HCT116 (cell line): ENCODE results near the gene USP48. TPM values are rescaled to one million over a fixed set of nuclear protein-coding genes. Genes with fewer than 3 reads are reported as not detected.
A peak's percentile ranks its signal among the peaks of the same experiment; 100 is the strongest.

Experiments
- ATAC-seq: fragments of 200-7000 bp; cut with Tn5 transposase; 2 replicates; pipeline ENCODE4 v1.9.1; 2020; ENCODE audit warnings: mild to moderate bottlenecking, moderate library complexity
- BruUV-seq: library from RNA; stranded (reverse); fragments of 400-500 nt; replicated peaks from 2 replicates; lab custom pipeline; 2021; lab: Mats Ljungman, UMichigan
- CTCF ChIA-PET: fragments of 300-600 bp; sonication (Branson Sonifier 250); formaldehyde crosslinking; loops from one replicate; lab custom pipeline; 2021; ENCODE audit warnings: antibody characterized with exemption; lab: Charles Lee
- POLR2A ChIA-PET: fragments of 300-600, 350-600 bp; sonication (Branson Sonifier 250); formaldehyde crosslinking; loops from one replicate; lab custom pipeline; 2021; ENCODE audit warnings: antibody characterized with exemption; lab: Charles Lee
- RAD21 ChIA-PET, 2 experiments: fragments of 300-600 bp; sonication (Branson Sonifier 250); formaldehyde crosslinking; loops; one replicate each; lab custom pipeline; 2023; ENCODE audit warnings: low total read pairs in 2 of 2; ENCODE audit not compliant: uncharacterized antibody in 2 of 2, unreplicated experiment in 2 of 2, low non-redundant PET in 1 of 2; lab: Charles Lee
- DNase-seq: peaks from one replicate; pipeline ENCODE4 v3.0.0-alpha.2; 2010; ENCODE audit warnings: low read depth, low spot score
- H2AFZ ChIP-seq: fragments of 200-600 bp; shearing (Covaris generic), sonication (generic); 2 replicates; pipeline ENCODE4 v1.6.1; 2017; ENCODE audit warnings: low read depth, mixed run types, mixed read lengths, antibody characterized with exemption, low read length; ENCODE audit not compliant: poor library complexity, severe bottlenecking
- H3K27ac ChIP-seq: 2 replicates; pipeline ENCODE4 v1.5.1; 2012; ENCODE audit warnings: low read depth, low read length
- H3K27me3 ChIP-seq: fragments of 200-600 bp; sonication (generic); 2 replicates; pipeline ENCODE4 v1.6.1; 2016; ENCODE audit warnings: mixed run types, low read length, mixed read lengths; ENCODE audit not compliant: insufficient read depth
- H3K36me3 ChIP-seq, 2 experiments: fragments of 200-500 bp in 1 of 2; fragments of 200-600 bp in 1 of 2; sonication (Bioruptor generic) in 1 of 2; sonication (generic) in 1 of 2; 2 replicates each; pipeline versions ENCODE4 v1.5.1 to v1.6.1; 2014 to 2016; ENCODE audit warnings: low read length in 2 of 2, inconsistent platforms in 1 of 2, mixed read lengths in 1 of 2, mixed run types in 1 of 2; ENCODE audit not compliant: insufficient read depth in 2 of 2, control insufficient read depth in 1 of 2
- H3K4me1 ChIP-seq, 2 experiments: fragments of 200-600 bp in 1 of 2; sonication (generic) in 1 of 2; 2 replicates each; pipeline versions ENCODE4 v1.5.1 to v1.6.1; 2012 to 2017; ENCODE audit warnings: low read length in 2 of 2, inconsistent platforms in 1 of 2, mild to moderate bottlenecking in 1 of 2, mixed read lengths in 1 of 2, mixed run types in 1 of 2, moderate library complexity in 1 of 2; ENCODE audit not compliant: insufficient read depth in 2 of 2, control insufficient read depth in 1 of 2
- H3K4me2 ChIP-seq: fragments of 200-600 bp; sonication (generic); 2 replicates; pipeline ENCODE4 v1.6.1; 2017; ENCODE audit warnings: mixed run types, low read length, mixed read lengths
- H3K4me3 ChIP-seq, 2 experiments: fragments of 200-600 bp in 1 of 2; sonication (generic) in 1 of 2; replicated peaks in 1 of 2; 2 replicates each; pipeline ENCODE4 v1.5.1; 2011 to 2016; ENCODE audit warnings: low read length in 2 of 2, control low read depth in 1 of 2, low read depth in 1 of 2, mild to moderate bottlenecking in 1 of 2, mixed read lengths in 1 of 2, mixed run types in 1 of 2
- H3K79me2 ChIP-seq: fragments of 200-600 bp; sonication (generic); 2 replicates; pipeline ENCODE4 v1.6.1; 2017; ENCODE audit warnings: mild to moderate bottlenecking, mixed run types, low read length, moderate library complexity, mixed read lengths; ENCODE audit not compliant: insufficient read depth
- H3K9ac ChIP-seq: fragments of 200-600 bp; sonication (generic); 2 replicates; pipeline ENCODE4 v1.6.1; 2016; ENCODE audit warnings: low read length, mixed read lengths
- H3K9me2 ChIP-seq: fragments of 200-600 bp; sonication (generic), shearing (Covaris generic); 2 replicates; pipeline ENCODE4 v1.6.1; 2017; ENCODE audit warnings: mixed run types, mild to moderate bottlenecking, moderate library complexity; ENCODE audit not compliant: insufficient read depth
- H3K9me3 ChIP-seq, 2 experiments: fragments of 200-500 bp in 1 of 2; fragments of 200-600 bp in 1 of 2; sonication (Bioruptor generic) in 1 of 2; sonication (generic) in 1 of 2; 2 replicates each; pipeline ENCODE4 v1.6.1; 2014 to 2017; ENCODE audit warnings: low read length in 2 of 2, mixed read lengths in 2 of 2, inconsistent platforms in 1 of 2, low read depth in 1 of 2, mild to moderate bottlenecking in 1 of 2, mixed run types in 1 of 2, moderate library complexity in 1 of 2; ENCODE audit not compliant: control insufficient read depth in 1 of 2, insufficient read depth in 1 of 2
- H4K20me1 ChIP-seq: fragments of 200-600 bp; sonication (generic), shearing (Covaris generic); 2 replicates; pipeline ENCODE4 v1.6.1; 2017; ENCODE audit warnings: mixed run types, mild to moderate bottlenecking, moderate library complexity; ENCODE audit not compliant: insufficient read depth
- CBX3 ChIP-seq: IDR thresholded peaks from 2 replicates; pipeline ENCODE4 v1.6.1; 2012; ENCODE audit warnings: low read depth
- CEBPB ChIP-seq: IDR thresholded peaks from 2 replicates; pipeline ENCODE4 v1.6.1; 2012; ENCODE audit warnings: low read depth
- EGR1 ChIP-seq: IDR thresholded peaks from 2 replicates; pipeline ENCODE4 v1.6.1; 2012; ENCODE audit warnings: low read depth
- ELF1 ChIP-seq: IDR thresholded peaks from 2 replicates; pipeline ENCODE4 v1.6.1; 2012; ENCODE audit warnings: low read depth, borderline replicate concordance
- EZH2 ChIP-seq: fragments of 200-600 bp; sonication (generic); IDR thresholded peaks from 2 replicates; pipeline ENCODE4 v1.6.1; 2017; ENCODE audit warnings: antibody characterized with exemption, mixed run types
- EZH2phosphoT487 ChIP-seq: fragments of 200-600 bp; IDR thresholded peaks from 2 replicates; pipeline ENCODE4 v1.6.1; 2018; ENCODE audit warnings: antibody characterized with exemption, borderline replicate concordance
- FOSL1 ChIP-seq: IDR thresholded peaks from 2 replicates; pipeline ENCODE4 v1.6.1; 2012; ENCODE audit warnings: low read depth
- JUND ChIP-seq: IDR thresholded peaks from 2 replicates; pipeline ENCODE4 v1.6.1; 2012
- POLR2A ChIP-seq: IDR thresholded peaks from 2 replicates; pipeline ENCODE4 v1.7.0; 2011; ENCODE audit warnings: borderline replicate concordance; ENCODE audit not compliant: insufficient read depth, insufficient read length; ENCODE audit errors: extremely low read depth
- POLR2AphosphoS5 ChIP-seq: IDR thresholded peaks from 2 replicates; pipeline ENCODE4 v1.6.1; 2011; ENCODE audit warnings: mild to moderate bottlenecking, low read depth, low read length, moderate library complexity
- RAD21 ChIP-seq: IDR thresholded peaks from 2 replicates; pipeline ENCODE4 v1.6.1; 2012; ENCODE audit warnings: low read depth, mild to moderate bottlenecking
- SIN3A ChIP-seq: IDR thresholded peaks from 2 replicates; pipeline ENCODE4 v1.6.1; 2012; ENCODE audit warnings: low read depth
- SP1 ChIP-seq: IDR thresholded peaks from 2 replicates; pipeline ENCODE4 v1.6.1; 2012; ENCODE audit warnings: low read depth
- SRF ChIP-seq: IDR thresholded peaks from 2 replicates; pipeline ENCODE4 v1.6.1; 2012; ENCODE audit warnings: low read depth
- TCF7L2 ChIP-seq: IDR thresholded peaks from 2 replicates; pipeline ENCODE4 v1.7.0; 2011; ENCODE audit warnings: borderline replicate concordance, inconsistent platforms; ENCODE audit not compliant: insufficient read depth, insufficient read length; ENCODE audit errors: extremely low read depth
- YY1 ChIP-seq: IDR thresholded peaks from 2 replicates; pipeline ENCODE4 v1.6.1; 2011; ENCODE audit warnings: low read length, low read depth, moderate library complexity, mild to moderate bottlenecking; ENCODE audit not compliant: insufficient replicate concordance; ENCODE audit errors: extremely low read depth
- ZBTB33 ChIP-seq: IDR thresholded peaks from 2 replicates; pipeline ENCODE4 v1.6.1; 2011; ENCODE audit warnings: mild to moderate bottlenecking, low read length, moderate library complexity; ENCODE audit not compliant: insufficient replicate concordance; ENCODE audit errors: extremely low read depth
- ZFX ChIP-seq: fragments of 450-650 bp; IDR thresholded peaks from 2 replicates; pipeline ENCODE4 v1.6.1; 2017
- intact Hi-C: fragments of 100-400 bp; cut with micrococcal nuclease; formaldehyde crosslinking; loops from 2 replicates; pipeline ENCODE4 v1.10.0; 2022
- total RNA-seq: library from RNA; stranded (reverse); gene quantifications from one replicate; pipeline ENCODE4 v1.2.1, GENCODE V29; 2021; ENCODE audit not compliant: unreplicated experiment
- TF ChIP-seq, protein P1 (sequence below): IDR thresholded peaks from 2 replicates; pipeline ENCODE4 v1.6.1; 2012
- TF ChIP-seq, protein P2 (sequence below): IDR thresholded peaks from 2 replicates; pipeline ENCODE4 v1.6.1; 2012; ENCODE audit warnings: low read depth
- TF ChIP-seq, protein P3 (sequence below): IDR thresholded peaks from 2 replicates; pipeline ENCODE4 v1.6.1; 2012

USP48 gene
- total RNA-seq, 1 experiment from 2014 or later = 54.8 TPM

GRCh38 chr1:21659099-21659923 is 123.6 kb downstream of the USP48 start:
- H3K27ac ChIP-seq = peak overlapping the region; percentile 29; the same call in 1 of the 2 replicates
- ChIA-PET POLR2A (no interaction called here), CTCF (interaction anchor here (1.4 to 2.5 kb wide), 3 partner anchors 11 to 289 kb away, joined by 3 to 8 read pairs (median 4); no protein-coding TSS in a partner anchor), RAD21 (no interaction called here)
- BruUV-seq = no TSS peak
- H3K9me2 ChIP-seq = no peaks in the 10 kb centered on the region
- peak; percentile 51 for DNase-seq
- H3K36me3 ChIP-seq = no peaks in the 10 kb centered on the region
- intact Hi-C loops = loop anchor here (1.0 to 10.0 kb wide), 5 partner anchors 11 to 758 kb away; no protein-coding TSS in a partner anchor
- H4K20me1 ChIP-seq = no peaks in the 10 kb centered on the region
- H3K9ac ChIP-seq = no peak overlapping the region
- no peaks in the 10 kb centered on the region for H3K27me3 ChIP-seq
- no peaks in the 10 kb centered on the region for H3K79me2 ChIP-seq
- no peaks in the 10 kb centered on the region for H3K9me3 ChIP-seq
- H3K4me2 ChIP-seq = peak overlapping the region; percentile 79
- H3K4me3 ChIP-seq = peak overlapping the region; percentile 31 to 51
- ATAC-seq = peak; percentile 83
- peaks cover 5 to 26% of the 10 kb centered on the region in 2 experiments; a peak in 3 of 4 replicates for H3K4me1 ChIP-seq
- peak overlapping the region; percentile 56 for H2AFZ ChIP-seq
- TF ChIP-seq EZH2phosphoT487 (no peak), FOSL1 (no peak), SIN3A (no peak; the same call in 1 of the 2 replicates), EZH2 (no peak), EGR1 (no peak), ELF1 (no peak), ZBTB33 (peak; percentile 30), POLR2A (no peak), ZFX (no peak), SP1 (no peak; the same call in 1 of the 2 replicates), SRF (no peak), RAD21 (peak; percentile 95), JUND (no peak), TCF7L2 (no peak), CEBPB (no peak), YY1 (peak; percentile 45), CBX3 (peak; percentile 83; the same call in 1 of the 2 replicates), POLR2AphosphoS5 (peak; percentile 57)
- TF ChIP-seq, protein P1, sequence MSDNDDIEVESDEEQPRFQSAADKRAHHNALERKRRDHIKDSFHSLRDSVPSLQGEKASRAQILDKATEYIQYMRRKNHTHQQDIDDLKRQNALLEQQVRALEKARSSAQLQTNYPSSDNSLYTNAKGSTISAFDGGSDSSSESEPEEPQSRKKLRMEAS = peak; percentile 64
- TF ChIP-seq, protein P2, sequence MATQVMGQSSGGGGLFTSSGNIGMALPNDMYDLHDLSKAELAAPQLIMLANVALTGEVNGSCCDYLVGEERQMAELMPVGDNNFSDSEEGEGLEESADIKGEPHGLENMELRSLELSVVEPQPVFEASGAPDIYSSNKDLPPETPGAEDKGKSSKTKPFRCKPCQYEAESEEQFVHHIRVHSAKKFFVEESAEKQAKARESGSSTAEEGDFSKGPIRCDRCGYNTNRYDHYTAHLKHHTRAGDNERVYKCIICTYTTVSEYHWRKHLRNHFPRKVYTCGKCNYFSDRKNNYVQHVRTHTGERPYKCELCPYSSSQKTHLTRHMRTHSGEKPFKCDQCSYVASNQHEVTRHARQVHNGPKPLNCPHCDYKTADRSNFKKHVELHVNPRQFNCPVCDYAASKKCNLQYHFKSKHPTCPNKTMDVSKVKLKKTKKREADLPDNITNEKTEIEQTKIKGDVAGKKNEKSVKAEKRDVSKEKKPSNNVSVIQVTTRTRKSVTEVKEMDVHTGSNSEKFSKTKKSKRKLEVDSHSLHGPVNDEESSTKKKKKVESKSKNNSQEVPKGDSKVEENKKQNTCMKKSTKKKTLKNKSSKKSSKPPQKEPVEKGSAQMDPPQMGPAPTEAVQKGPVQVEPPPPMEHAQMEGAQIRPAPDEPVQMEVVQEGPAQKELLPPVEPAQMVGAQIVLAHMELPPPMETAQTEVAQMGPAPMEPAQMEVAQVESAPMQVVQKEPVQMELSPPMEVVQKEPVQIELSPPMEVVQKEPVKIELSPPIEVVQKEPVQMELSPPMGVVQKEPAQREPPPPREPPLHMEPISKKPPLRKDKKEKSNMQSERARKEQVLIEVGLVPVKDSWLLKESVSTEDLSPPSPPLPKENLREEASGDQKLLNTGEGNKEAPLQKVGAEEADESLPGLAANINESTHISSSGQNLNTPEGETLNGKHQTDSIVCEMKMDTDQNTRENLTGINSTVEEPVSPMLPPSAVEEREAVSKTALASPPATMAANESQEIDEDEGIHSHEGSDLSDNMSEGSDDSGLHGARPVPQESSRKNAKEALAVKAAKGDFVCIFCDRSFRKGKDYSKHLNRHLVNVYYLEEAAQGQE = peak; percentile 93
- TF ChIP-seq, protein P3, sequence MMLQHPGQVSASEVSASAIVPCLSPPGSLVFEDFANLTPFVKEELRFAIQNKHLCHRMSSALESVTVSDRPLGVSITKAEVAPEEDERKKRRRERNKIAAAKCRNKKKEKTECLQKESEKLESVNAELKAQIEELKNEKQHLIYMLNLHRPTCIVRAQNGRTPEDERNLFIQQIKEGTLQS = no peak
